H9 (cell line): ENCODE measurements around the gene CD226. TPM values are rescaled to one million over a fixed set of nuclear protein-coding genes. Genes with fewer than 3 reads are reported as not detected.

Source experiments
- DNase-seq: peaks from one replicate; pipeline ENCODE4 v3.0.0-alpha.2; 2017
- H2AFZ ChIP-seq: one replicate; pipeline ENCODE4 v1.6.1; 2013; ENCODE audit warnings: mild to moderate bottlenecking, low read length, control low read depth, moderate library complexity
- H2AK5ac ChIP-seq: 2 replicates; pipeline ENCODE4 v1.6.1; 2013; ENCODE audit warnings: low read length, control low read depth, mixed read lengths; ENCODE audit not compliant: insufficient read length
- H2BK120ac ChIP-seq: one replicate; pipeline ENCODE4 v1.6.1; 2013; ENCODE audit warnings: low read depth, mild to moderate bottlenecking, low read length, control low read depth, inconsistent platforms; ENCODE audit not compliant: poor library complexity, severe bottlenecking
- H2BK12ac ChIP-seq: 2 replicates; pipeline ENCODE4 v1.6.1; 2013; ENCODE audit warnings: low read length, control low read depth, mixed read lengths, low read depth; ENCODE audit not compliant: insufficient read length
- H2BK15ac ChIP-seq: 2 replicates; pipeline ENCODE4 v1.6.1; 2013; ENCODE audit warnings: low read depth, low read length, control low read depth
- H2BK20ac ChIP-seq: one replicate; pipeline ENCODE4 v1.6.1; 2013; ENCODE audit warnings: low read depth, mild to moderate bottlenecking, low read length, control low read depth, inconsistent platforms; ENCODE audit not compliant: poor library complexity, severe bottlenecking
- H2BK5ac ChIP-seq: 2 replicates; pipeline ENCODE4 v1.6.1; 2013; ENCODE audit warnings: low read length, control low read depth, mixed read lengths; ENCODE audit not compliant: insufficient read length
- H3K14ac ChIP-seq: 2 replicates; pipeline ENCODE4 v1.6.1; 2013; ENCODE audit warnings: low read length, control low read depth; ENCODE audit not compliant: insufficient read depth
- H3K18ac ChIP-seq: 2 replicates; pipeline ENCODE4 v1.6.1; 2013; ENCODE audit warnings: low read depth, mild to moderate bottlenecking, mixed read lengths, low read length, control low read depth; ENCODE audit not compliant: insufficient read length
- H3K23ac ChIP-seq: 2 replicates; pipeline ENCODE4 v1.6.1; 2013; ENCODE audit warnings: low read length, control low read depth, mixed read lengths, low read depth; ENCODE audit not compliant: insufficient read length
- H3K23me2 ChIP-seq: 2 replicates; pipeline ENCODE4 v1.6.1; 2013; ENCODE audit warnings: low read depth, mild to moderate bottlenecking, mixed read lengths, low read length, control low read depth; ENCODE audit not compliant: insufficient read length, poor library complexity, severe bottlenecking
- H3K27ac ChIP-seq: 2 replicates; pipeline ENCODE4 v1.5.1; 2013; ENCODE audit warnings: low read length, control low read depth, mixed read lengths, low read depth; ENCODE audit not compliant: insufficient read length
- H3K27me3 ChIP-seq: 2 replicates; pipeline ENCODE4 v1.6.1; 2013; ENCODE audit warnings: low read length, control low read depth, inconsistent platforms; ENCODE audit not compliant: insufficient read depth
- H3K4ac ChIP-seq: 2 replicates; pipeline ENCODE4 v1.6.1; 2013; ENCODE audit warnings: low read depth, mild to moderate bottlenecking, control low read depth, inconsistent platforms, low read length, moderate library complexity
- H3K4me1 ChIP-seq: 2 replicates; pipeline ENCODE4 v1.6.1; 2013; ENCODE audit warnings: low read length, control low read depth, inconsistent platforms; ENCODE audit not compliant: insufficient read depth
- H3K4me2 ChIP-seq: 2 replicates; pipeline ENCODE4 v1.6.1; 2013; ENCODE audit warnings: low read length, control low read depth, mixed read lengths; ENCODE audit not compliant: insufficient read length, insufficient read depth
- H3K56ac ChIP-seq: 2 replicates; pipeline ENCODE4 v1.6.1; 2013; ENCODE audit warnings: low read depth, mild to moderate bottlenecking, mixed read lengths, low read length, control low read depth; ENCODE audit not compliant: insufficient read length
- H3K79me1 ChIP-seq: 2 replicates; pipeline ENCODE4 v1.6.1; 2013; ENCODE audit warnings: low read depth, mild to moderate bottlenecking, moderate library complexity, low read length, control low read depth, inconsistent platforms; ENCODE audit not compliant: insufficient read depth, poor library complexity, severe bottlenecking
- H3K79me2 ChIP-seq: 2 replicates; pipeline ENCODE4 v1.6.1; 2013; ENCODE audit warnings: low read length, control low read depth, inconsistent platforms; ENCODE audit not compliant: insufficient read depth
- H3K9ac ChIP-seq: 2 replicates; pipeline ENCODE4 v1.6.1; 2013; ENCODE audit warnings: low read length, control low read depth, mixed read lengths; ENCODE audit not compliant: insufficient read length; ENCODE audit errors: extremely low read depth
- H3K9me3 ChIP-seq: one replicate; pipeline ENCODE4 v1.6.1; 2013; ENCODE audit warnings: low read depth, low read length, inconsistent platforms; ENCODE audit not compliant: control insufficient read depth
- H3T11ph ChIP-seq: one replicate; pipeline ENCODE4 v1.6.1; 2013; ENCODE audit warnings: mild to moderate bottlenecking, low read length, control low read depth, inconsistent platforms
- H4K20me1 ChIP-seq: one replicate; pipeline ENCODE4 v1.6.1; 2013; ENCODE audit not compliant: control insufficient read depth, insufficient read length, insufficient read depth
- H4K5ac ChIP-seq: 2 replicates; pipeline ENCODE4 v1.6.1; 2013; ENCODE audit warnings: low read depth, mild to moderate bottlenecking, mixed read lengths, low read length, control low read depth; ENCODE audit not compliant: insufficient read length
- H4K8ac ChIP-seq: replicated peaks from 2 replicates; pipeline ENCODE4 v1.6.1; 2013; ENCODE audit warnings: low read length, control low read depth, mixed read lengths, low read depth; ENCODE audit not compliant: insufficient read length
- H4K91ac ChIP-seq: 2 replicates; pipeline ENCODE4 v1.6.1; 2013; ENCODE audit warnings: low read depth, mild to moderate bottlenecking, moderate library complexity, mixed read lengths, low read length, control low read depth; ENCODE audit not compliant: insufficient read length
- H3K27ac Mint-ChIP-seq, 3 experiments: 2 replicates in 2 of 3; 3 replicates in 1 of 3; pipeline ENCODE4 v1.8.0; 2020 to 2021; ENCODE audit warnings: mixed read lengths in 3 of 3, mild to moderate bottlenecking in 1 of 3, moderate library complexity in 1 of 3
- H3K27me3 Mint-ChIP-seq: 2 replicates; pipeline ENCODE4 v1.8.0; 2021; ENCODE audit warnings: low read depth, mild to moderate bottlenecking, moderate library complexity, mixed read lengths
- H3K36me3 Mint-ChIP-seq, 3 experiments: 2 replicates in 2 of 3; 3 replicates in 1 of 3; pipeline ENCODE4 v1.8.0; 2020 to 2021; ENCODE audit warnings: low read depth in 3 of 3, mixed read lengths in 3 of 3; ENCODE audit not compliant: insufficient read depth in 1 of 3
- H3K4me1 Mint-ChIP-seq, 2 experiments: 2 replicates each; pipeline ENCODE4 v1.8.0; 2020; ENCODE audit warnings: mixed read lengths in 2 of 2
- H3K4me3 Mint-ChIP-seq, 2 experiments: 2 replicates in 1 of 2; 3 replicates in 1 of 2; pipeline ENCODE4 v1.8.0; 2020 to 2021; ENCODE audit warnings: mild to moderate bottlenecking in 2 of 2, mixed read lengths in 2 of 2, moderate library complexity in 1 of 2
- H3K9me3 Mint-ChIP-seq, 2 experiments: 2 replicates in 1 of 2; 3 replicates in 1 of 2; pipeline ENCODE4 v1.8.0; 2020; ENCODE audit warnings: mild to moderate bottlenecking in 2 of 2, mixed read lengths in 2 of 2, moderate library complexity in 1 of 2
- WGBS: extraction: QIAGEN DNeasy Blood & Tissue Kit; methylation state at CpG from one replicate; pipeline ENCODE4 v1.1.7; 2013; ENCODE audit warnings: missing lambda C conversion rate, low lambda C conversion rate, mixed read lengths; ENCODE audit not compliant: insufficient read length; ENCODE audit errors: extremely low coverage; 5-methylcytosine and 5-hydroxymethylcytosine counted together
- total RNA-seq: library from RNA; stranded (reverse); gene quantifications from 2 replicates; pipeline ENCODE4 v1.2.1, GENCODE V29; 2021
- TF ChIP-seq, protein P1 (sequence below): fragments of 200-600 bp; sonication (generic); conservative IDR thresholded peaks from 3 replicates; pipeline ENCODE4 v1.8.0; 2021; ENCODE audit warnings: antibody characterized with exemption, mild to moderate bottlenecking

The CD226 gene
- total RNA-seq, 1 experiment from 2014 or later: not detected

DNA sequence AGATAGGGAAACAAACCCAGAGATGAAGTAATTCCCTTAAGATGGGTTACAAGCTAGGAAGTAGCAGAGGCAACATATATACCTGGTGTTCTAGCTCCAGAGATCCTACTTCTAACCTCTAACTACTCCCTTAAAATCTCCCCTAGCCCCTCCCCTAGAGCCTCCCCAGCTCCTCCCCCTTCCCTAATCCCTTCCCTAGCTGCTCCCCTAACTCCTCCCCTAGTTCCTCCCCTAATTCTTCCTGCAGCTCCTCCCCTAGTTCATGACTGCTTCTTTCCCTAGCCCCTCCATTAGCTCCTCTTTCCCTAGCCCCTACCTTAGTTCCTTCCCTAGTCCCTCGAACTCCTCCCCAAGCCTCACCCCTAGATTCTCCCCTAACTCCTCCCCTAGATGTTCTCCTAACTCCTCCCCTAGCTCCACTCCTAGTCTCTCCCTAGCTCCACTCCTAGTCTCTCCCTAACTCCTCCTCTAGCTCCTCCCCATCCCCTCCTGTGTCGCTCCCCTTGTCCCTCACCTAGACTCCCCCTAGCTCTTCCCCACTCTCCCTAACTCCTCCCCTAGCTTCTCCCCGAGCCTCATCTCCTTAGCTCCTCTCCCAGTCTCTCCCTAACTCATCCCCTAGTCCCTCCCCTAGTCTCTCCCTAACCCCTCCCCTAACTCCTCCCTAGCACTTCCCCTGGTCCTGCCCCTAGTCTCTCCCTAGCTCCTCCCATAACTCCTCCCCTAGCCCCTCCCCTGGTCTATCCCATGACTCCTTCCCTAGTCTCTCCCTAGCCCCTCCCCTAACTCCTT lies 108.9 kb downstream of the CD226 start:
- no peak overlapping the region for H3K4me3 Mint-ChIP-seq
- H3K27me3 Mint-ChIP-seq: no peaks in the 10 kb centered on the region
- no peak overlapping the region for H2BK120ac ChIP-seq
- H2BK15ac ChIP-seq: no peak overlapping the region
- no peaks in the 10 kb centered on the region; a peak in 1 of 5 replicates for H3K9me3 Mint-ChIP-seq
- no peak overlapping the region for H4K8ac ChIP-seq
- H2BK12ac ChIP-seq: no peak overlapping the region
- H3K79me1 ChIP-seq: no peaks in the 10 kb centered on the region
- H4K91ac ChIP-seq: no peak overlapping the region
- no CpG with 5 or more reads among the region's 3 CpGs for WGBS
- H3K18ac ChIP-seq: no peak overlapping the region
- H3K4me1 ChIP-seq: no peaks in the 10 kb centered on the region
- H3K23me2 ChIP-seq: no peaks in the 10 kb centered on the region
- H3K79me2 ChIP-seq: no peaks in the 10 kb centered on the region
- H3K56ac ChIP-seq: no peak overlapping the region
- H3K9me3 ChIP-seq: no peaks in the 10 kb centered on the region
- H3K4me2 ChIP-seq: no peak overlapping the region
- H2BK20ac ChIP-seq: no peak overlapping the region
- H3K4ac ChIP-seq: no peak overlapping the region
- H3K36me3 Mint-ChIP-seq: no peaks in the 10 kb centered on the region; a peak in 1 of 7 replicates
- TF ChIP-seq, protein P1, sequence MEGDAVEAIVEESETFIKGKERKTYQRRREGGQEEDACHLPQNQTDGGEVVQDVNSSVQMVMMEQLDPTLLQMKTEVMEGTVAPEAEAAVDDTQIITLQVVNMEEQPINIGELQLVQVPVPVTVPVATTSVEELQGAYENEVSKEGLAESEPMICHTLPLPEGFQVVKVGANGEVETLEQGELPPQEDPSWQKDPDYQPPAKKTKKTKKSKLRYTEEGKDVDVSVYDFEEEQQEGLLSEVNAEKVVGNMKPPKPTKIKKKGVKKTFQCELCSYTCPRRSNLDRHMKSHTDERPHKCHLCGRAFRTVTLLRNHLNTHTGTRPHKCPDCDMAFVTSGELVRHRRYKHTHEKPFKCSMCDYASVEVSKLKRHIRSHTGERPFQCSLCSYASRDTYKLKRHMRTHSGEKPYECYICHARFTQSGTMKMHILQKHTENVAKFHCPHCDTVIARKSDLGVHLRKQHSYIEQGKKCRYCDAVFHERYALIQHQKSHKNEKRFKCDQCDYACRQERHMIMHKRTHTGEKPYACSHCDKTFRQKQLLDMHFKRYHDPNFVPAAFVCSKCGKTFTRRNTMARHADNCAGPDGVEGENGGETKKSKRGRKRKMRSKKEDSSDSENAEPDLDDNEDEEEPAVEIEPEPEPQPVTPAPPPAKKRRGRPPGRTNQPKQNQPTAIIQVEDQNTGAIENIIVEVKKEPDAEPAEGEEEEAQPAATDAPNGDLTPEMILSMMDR: no peak
- H3K27ac ChIP-seq: no peak overlapping the region
- H2AFZ ChIP-seq: no peak overlapping the region
- no peak overlapping the region for H4K5ac ChIP-seq
- no peak overlapping the region for H3T11ph ChIP-seq
- H3K14ac ChIP-seq: no peak overlapping the region
- no peak overlapping the region for H2BK5ac ChIP-seq
- H3K4me1 Mint-ChIP-seq: peaks cover 6 to 11% of the 10 kb centered on the region in 2 experiments
- no peaks in the 10 kb centered on the region for H3K27me3 ChIP-seq
- no peak overlapping the region for H2AK5ac ChIP-seq
- H3K27ac Mint-ChIP-seq: no peak overlapping the region
- H4K20me1 ChIP-seq: no peaks in the 10 kb centered on the region
- no peak overlapping the region for H3K23ac ChIP-seq
- no peak overlapping the region for H3K9ac ChIP-seq
- peak; percentile 91 for DNase-seq
